ENCODE measurements around the gene SIRT4.
A peak's percentile ranks its signal among the peaks of the same experiment; 100 is the strongest.

Gene SIRT4

GRCh38 chr12:120278137-120279069 is 23.7 kb upstream of the SIRT4 start:
- no peak for DNase-seq

GRCh38 chr12:120283318-120283717 is 18.8 kb upstream of the SIRT4 start:
- DNase-seq, result no peak

- no peak for DNase-seq
These were observed 17.7 kb upstream of the SIRT4 start for GRCh38 chr12:120284381-120284780.

GRCh38 chr12:120286768-120287490 is 15.2 kb upstream of the SIRT4 start:
- no peak for DNase-seq

DNA sequence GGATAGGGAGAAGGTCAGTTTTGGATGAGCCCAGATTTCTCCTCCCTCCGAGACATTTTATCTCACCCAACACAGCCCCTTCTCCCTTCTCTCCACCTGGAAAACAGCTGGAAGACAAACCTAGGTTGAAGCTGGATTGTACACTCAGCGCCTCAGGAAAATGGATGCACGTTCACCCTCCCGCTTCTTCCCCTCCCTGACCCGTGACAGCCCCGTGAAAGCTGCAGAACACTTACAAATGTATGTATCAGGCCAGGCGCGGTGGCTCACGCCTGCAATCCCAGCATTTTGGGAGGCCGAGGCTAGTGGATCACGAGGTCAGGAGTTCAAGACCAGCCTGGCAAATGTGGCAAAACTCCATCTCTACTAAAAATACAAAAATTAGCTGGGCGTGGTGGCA is 14.6 kb upstream of the SIRT4 start:
- DNase-seq, result no peak

GRCh38 chr12:120290609-120291305 is 11.4 kb upstream of the SIRT4 start:
- DNase-seq, result no peak

DNA sequence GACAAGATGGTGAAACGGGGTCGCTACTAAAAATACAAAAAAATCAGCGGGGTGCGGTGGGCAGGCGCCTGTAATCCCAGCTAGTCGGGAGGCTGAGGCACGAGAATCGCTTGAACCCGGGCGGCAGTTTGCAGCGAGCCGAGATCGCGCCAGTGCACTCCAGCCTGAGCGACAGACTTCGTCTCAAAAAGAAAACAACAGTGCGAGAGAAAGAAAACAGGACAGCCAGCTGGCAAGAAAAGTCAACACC is 9.8 kb upstream of the SIRT4 start:
- no peak for DNase-seq

- peak; percentile 90 for DNase-seq
These were observed 9.2 kb upstream of the SIRT4 start, which contains the start of gene RNU4-1 for GRCh38 chr12:120292661-120293531. Gene RNU4-1 (minus strand): TSS chr12:120293237.

- no peak for DNase-seq
These were observed 12.1 kb downstream of the SIRT4 start for GRCh38 chr12:120314220-120314619.

GRCh38 chr12:120316798-120317223 is 14.7 kb downstream of the SIRT4 start:
- no peak for DNase-seq

GRCh38 chr12:120317224-120318105 is 15.3 kb downstream of the SIRT4 start:
- DNase-seq, result peak; percentile 100

DNA sequence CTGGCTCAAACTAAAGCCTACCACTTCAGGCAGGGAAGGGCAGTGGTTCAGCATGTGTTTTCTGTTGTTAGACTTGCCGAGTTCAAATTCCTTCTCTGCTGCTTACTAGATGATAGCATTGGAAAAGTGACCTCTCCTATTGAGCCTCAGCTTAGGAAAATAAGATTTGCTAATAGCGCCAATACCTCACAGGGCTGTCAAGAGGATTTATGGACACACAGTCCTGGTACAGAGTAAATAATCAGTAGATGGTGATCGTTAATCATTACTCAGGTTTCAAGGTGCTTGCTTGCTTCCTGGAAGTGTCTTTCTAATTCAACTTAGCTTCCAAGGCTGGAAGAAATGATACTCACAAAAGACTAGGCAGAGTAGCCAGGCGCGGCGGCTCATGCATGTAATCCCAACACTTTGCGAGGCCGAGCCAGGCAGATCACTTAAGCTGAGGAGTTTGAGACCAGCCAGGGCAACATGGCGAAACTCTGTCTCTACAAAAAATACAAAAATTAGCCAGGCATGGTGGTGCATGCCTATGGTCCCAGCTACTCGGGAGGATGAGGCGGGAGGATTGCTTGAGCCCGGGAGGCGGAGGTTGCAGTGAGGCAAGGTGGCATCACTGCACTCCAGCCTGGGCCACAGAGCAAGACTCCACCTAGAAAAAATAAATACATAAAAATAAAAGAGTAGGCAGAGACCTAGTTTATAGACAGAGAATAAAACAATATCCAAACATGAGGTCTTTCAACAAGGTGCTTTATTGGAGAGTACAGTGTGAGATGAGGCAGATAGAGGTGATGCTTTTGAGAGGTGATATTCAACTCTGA is 19.5 kb downstream of the SIRT4 start:
- no peak for DNase-seq

- DNase-seq, result no peak
These were observed 21.7 kb downstream of the SIRT4 start for GRCh38 chr12:120323772-120324171.

- DNase-seq, result no peak
These were observed 22.8 kb downstream of the SIRT4 start for GRCh38 chr12:120324841-120325417.

DNA sequence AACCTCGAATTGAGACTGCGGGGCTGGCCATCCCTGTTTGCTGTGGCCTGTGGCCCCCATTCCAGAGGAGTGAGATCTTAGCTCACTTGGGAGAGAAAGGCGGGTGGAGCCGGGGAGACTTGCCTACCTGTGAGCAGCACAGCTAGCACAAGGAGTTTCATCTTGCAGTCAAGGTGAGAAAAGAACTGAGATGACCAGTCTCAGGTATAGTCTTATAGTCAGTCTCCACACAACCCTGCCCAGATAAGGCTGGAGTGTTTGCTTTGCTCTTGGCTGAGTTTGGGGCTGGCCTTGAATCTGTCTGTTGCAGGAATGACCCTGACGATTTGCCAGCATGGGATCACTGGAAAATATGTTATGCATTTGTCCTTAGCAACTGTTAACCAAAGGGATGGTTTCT is 25.5 kb downstream of the SIRT4 start, which contains the start of gene PLA2G1B:
Gene PLA2G1B, minus strand, starts transcription at position 187 of the 400 bp plus-strand sequence. Its CDS starts 26 bp downstream, at position 161.
- no peak for DNase-seq

GRCh38 chr12:120328228-120328627 is 26.1 kb downstream of the SIRT4 start:
- no peak for DNase-seq

GRCh38 chr12:120331390-120331789 is 29.3 kb downstream of the SIRT4 start:
- DNase-seq, result no peak

GRCh38 chr12:120332041-120332440 is 29.9 kb downstream of the SIRT4 start:
- DNase-seq, result no peak

DNA sequence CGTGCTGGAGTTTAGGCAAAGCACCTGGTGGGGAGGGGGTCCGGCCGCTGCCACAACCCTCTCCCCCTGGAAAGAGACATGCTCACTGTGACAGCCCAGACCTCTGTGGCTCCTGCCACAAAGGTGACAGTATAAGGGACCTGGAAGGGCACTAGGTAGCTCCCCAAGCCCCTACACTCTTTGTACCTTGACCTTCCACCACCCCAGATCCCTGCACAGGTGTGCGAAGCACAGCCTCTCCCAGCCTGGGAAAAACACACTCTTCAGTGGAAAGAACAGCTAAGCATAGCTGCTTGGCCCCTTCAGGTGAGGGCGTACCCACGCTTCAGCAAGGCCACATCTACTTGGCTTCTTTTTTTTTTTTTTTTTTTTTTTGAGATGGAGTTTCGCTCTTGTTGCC is 30.4 kb downstream of the SIRT4 start:
- DNase-seq, result no peak

DNA sequence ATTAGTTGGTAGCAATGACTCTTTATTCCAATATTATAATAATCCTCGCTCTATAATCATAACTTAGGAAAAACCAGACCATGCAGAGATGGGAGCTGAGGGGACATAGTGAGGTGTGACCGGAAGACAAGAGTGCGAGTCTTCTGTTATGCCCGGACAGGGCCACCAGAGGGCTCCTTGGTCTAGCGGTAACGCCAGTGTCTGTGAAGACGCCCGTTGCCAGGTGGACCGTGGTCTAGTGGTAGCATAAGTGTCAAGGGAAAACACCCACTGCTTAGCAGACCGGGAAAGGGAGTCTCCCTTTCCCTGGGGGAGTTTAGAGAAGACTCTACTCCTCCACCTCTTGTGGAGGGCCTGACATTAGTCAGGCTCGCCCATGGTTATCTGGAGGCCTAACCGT is 33.3 kb downstream of the SIRT4 start:
- peak; percentile 15 for DNase-seq
